Liver (tissue), 3 donors: ENCODE data around the gene GPR39.

Experiments used
- CTCF ChIP-seq: fragments of 150-350 bp; IDR thresholded peaks from 2 replicates; pipeline ENCODE4 v1.5.1; 2017; ENCODE audit warnings: improper control_type of control experiment, low read depth, low read length; ENCODE audit not compliant: missing input control
- EGR1 ChIP-seq, 2 donors: IDR thresholded peaks; 2 replicates each; pipeline ENCODE4 v1.6.1; 2016 to 2018; ENCODE audit warnings: antibody characterized with exemption in 2 of 2, low read depth in 2 of 2
- FOXA1 ChIP-seq: IDR thresholded peaks from 2 replicates; pipeline ENCODE4 v1.6.1; 2016; ENCODE audit warnings: antibody characterized with exemption
- JUND ChIP-seq, 2 donors: IDR thresholded peaks; 2 replicates each; pipeline ENCODE4 v1.6.1; 2016; ENCODE audit warnings: antibody characterized with exemption in 2 of 2
- MAX ChIP-seq: IDR thresholded peaks from 2 replicates; pipeline ENCODE4 v1.6.1; 2016; ENCODE audit warnings: antibody characterized with exemption
- NR2F2 ChIP-seq: IDR thresholded peaks from 2 replicates; pipeline ENCODE4 v1.6.1; 2016; ENCODE audit warnings: antibody characterized with exemption
- RAD21 ChIP-seq, 2 donors: IDR thresholded peaks; 2 replicates each; pipeline ENCODE4 v1.6.1; 2016; ENCODE audit warnings: antibody characterized with exemption in 2 of 2, mild to moderate bottlenecking in 2 of 2
- REST ChIP-seq: IDR thresholded peaks from 2 replicates; pipeline ENCODE4 v1.6.1; 2016; ENCODE audit warnings: antibody characterized with exemption, mild to moderate bottlenecking
- RXRA ChIP-seq, 2 donors: IDR thresholded peaks; 2 replicates each; pipeline ENCODE4 v1.6.1; 2017 to 2018; ENCODE audit warnings: antibody characterized with exemption in 2 of 2, mild to moderate bottlenecking in 1 of 2
- SP1 ChIP-seq: IDR thresholded peaks from 2 replicates; pipeline ENCODE4 v1.6.1; 2018; ENCODE audit warnings: antibody characterized with exemption, mild to moderate bottlenecking
- TAF1 ChIP-seq: conservative IDR thresholded peaks from 2 replicates; pipeline ENCODE4 v1.6.1; 2016; ENCODE audit warnings: antibody characterized with exemption, mild to moderate bottlenecking
- YY1 ChIP-seq: IDR thresholded peaks from 2 replicates; pipeline ENCODE4 v1.6.1; 2016; ENCODE audit warnings: antibody characterized with exemption, mild to moderate bottlenecking
- ZBTB33 ChIP-seq: IDR thresholded peaks from 2 replicates; pipeline ENCODE4 v1.6.1; 2016; ENCODE audit warnings: antibody characterized with exemption
- donor health status: healthy.
- donor health status: healthy.

GRCh38 chr2:132540166-132540565 lies 123.6 kb downstream of the GPR39 start:
- TF ChIP-seq NR2F2: no peak
- no peak for TF ChIP-seq CTCF
- no peak for TF ChIP-seq SP1
- TF ChIP-seq REST: no peak
- TF ChIP-seq RAD21 (IDR thresholded peaks at IDR 0.05): no peak
- no peak for TF ChIP-seq RXRA (IDR thresholded peaks at IDR 0.05)
- TF ChIP-seq TAF1: no peak
- TF ChIP-seq ZBTB33: no peak
- TF ChIP-seq MAX: no peak
- no peak for TF ChIP-seq YY1
- TF ChIP-seq JUND (IDR thresholded peaks at IDR 0.05): no peak
- no peak for TF ChIP-seq EGR1 (IDR thresholded peaks at IDR 0.05; ENCODE audit: low read depth in 2 of 2)
- TF ChIP-seq FOXA1: no peak
